SK-N-SH (cell line): ENCODE data around the gene GMEB1. TPM values are rescaled to one million over a fixed set of nuclear protein-coding genes. Genes with fewer than 3 reads are reported as not detected.
"Not testable (repeated sequence)": the region's sequence is repeated elsewhere in the genome, so short reads cannot be mapped to it uniquely, and the experiment has no call there.

Experiments used
- CTCF ChIA-PET: fragments of 300-600, 350-600 bp; formaldehyde crosslinking; extraction: SDS; loops from one replicate; lab custom pipeline; 2021; lab: Yijun Ruan, JAX
- POLR2A ChIA-PET: fragments of 350-600 bp; sonication (Branson Sonifier 250); formaldehyde crosslinking; extraction: SDS; loops from one replicate; lab custom pipeline; 2020; ENCODE audit warnings: antibody characterized with exemption, inconsistent platforms; lab: Yijun Ruan, JAX
- DNase-seq: peaks from one replicate; pipeline ENCODE4 v3.0.0; 2012
- H2AFZ ChIP-seq: fragments of 200-600 bp; sonication (generic); 2 replicates; pipeline ENCODE4 v1.8.1; 2016; ENCODE audit warnings: antibody characterized with exemption, mild to moderate bottlenecking, low read depth
- H3F3A ChIP-seq: fragments of 200-600 bp; sonication (generic); replicated peaks from 2 replicates; pipeline ENCODE3; 2016; ENCODE audit warnings: antibody characterized with exemption, mild to moderate bottlenecking; ENCODE audit not compliant: insufficient read depth
- H3K27ac ChIP-seq, 2 experiments: fragments of 200-500 bp in 1 of 2; fragments of 200-600 bp in 1 of 2; sonication (Bioruptor generic) in 1 of 2; sonication (generic), shearing (Covaris generic) in 1 of 2; 2 replicates each; pipeline versions ENCODE4 v1.5.1 to v1.6.1; 2014 to 2016; ENCODE audit warnings: low read depth in 2 of 2, inconsistent platforms in 1 of 2, low read length in 1 of 2, mild to moderate bottlenecking in 1 of 2, mixed read lengths in 1 of 2
- H3K27me3 ChIP-seq: fragments of 200-600 bp; sonication (generic), shearing (Covaris generic); 2 replicates; pipeline ENCODE4 v1.6.1; 2016; ENCODE audit warnings: mixed run types; ENCODE audit not compliant: insufficient read depth
- H3K36me3 ChIP-seq, 2 experiments: fragments of 200-500 bp in 1 of 2; fragments of 200-600 bp in 1 of 2; sonication (Bioruptor generic) in 1 of 2; sonication (generic) in 1 of 2; replicated peaks in 1 of 2; 2 replicates each; pipeline versions ENCODE3 to v1.5.1; 2014 to 2016; ENCODE audit warnings: low read length in 1 of 2, mild to moderate bottlenecking in 1 of 2; ENCODE audit not compliant: insufficient read depth in 2 of 2, control insufficient read depth in 1 of 2
- H3K4me1 ChIP-seq, 2 experiments: fragments of 200-500 bp in 1 of 2; fragments of 200-600 bp in 1 of 2; sonication (Bioruptor generic) in 1 of 2; sonication (generic), shearing (Covaris generic) in 1 of 2; 2 replicates each; pipeline versions ENCODE4 v1.5.1 to v1.6.1; 2014 to 2016; ENCODE audit warnings: low read depth in 1 of 2, low read length in 1 of 2, mixed run types in 1 of 2; ENCODE audit not compliant: insufficient read depth in 2 of 2, control insufficient read depth in 1 of 2
- H3K4me2 ChIP-seq: fragments of 200-600 bp; sonication (generic), shearing (Covaris generic); 2 replicates; pipeline ENCODE4 v1.6.1; 2017; ENCODE audit warnings: mixed run types
- H3K4me3 ChIP-seq, 2 experiments: fragments of 200-500 bp in 1 of 2; fragments of 200-600 bp in 1 of 2; sonication (Bioruptor generic) in 1 of 2; sonication (generic), shearing (Covaris generic) in 1 of 2; 2 replicates each; pipeline versions ENCODE4 v1.5.1 to v1.8.1; 2014 to 2016; ENCODE audit warnings: low read depth in 2 of 2, inconsistent platforms in 1 of 2, low read length in 1 of 2, mild to moderate bottlenecking in 1 of 2, mixed read lengths in 1 of 2, moderate library complexity in 1 of 2
- H3K79me2 ChIP-seq: fragments of 200-600 bp; sonication (generic); 2 replicates; pipeline ENCODE4 v1.8.1; 2017; ENCODE audit warnings: mild to moderate bottlenecking; ENCODE audit not compliant: insufficient read depth
- H3K9ac ChIP-seq: fragments of 200-600 bp; sonication (generic); 2 replicates; pipeline ENCODE4 v1.6.1; 2017; ENCODE audit warnings: mixed run types
- H3K9me2 ChIP-seq: fragments of 200-600 bp; sonication (generic); 2 replicates; pipeline ENCODE4 v1.6.1; 2017; ENCODE audit warnings: mixed run types
- H3K9me3 ChIP-seq: fragments of 200-600 bp; sonication (generic); 2 replicates; pipeline ENCODE4 v1.6.1; 2017; ENCODE audit warnings: mixed run types, mild to moderate bottlenecking, moderate library complexity
- H4K20me1 ChIP-seq: fragments of 200-600 bp; sonication (generic); 2 replicates; pipeline ENCODE4 v1.6.1; 2017; ENCODE audit warnings: mild to moderate bottlenecking, mixed run types; ENCODE audit not compliant: insufficient read depth
- ELF1 ChIP-seq: IDR thresholded peaks from 2 replicates; pipeline ENCODE4 v1.4.0; 2012
- EP300 ChIP-seq, 2 experiments: IDR thresholded peaks; 2 replicates each; pipeline versions ENCODE4 v1.4.0 to v1.6.1; 2012; ENCODE audit warnings: borderline replicate concordance in 1 of 2, low read depth in 1 of 2, low read length in 1 of 2
- FOSL2 ChIP-seq: IDR thresholded peaks from 2 replicates; pipeline ENCODE4 v1.4.0; 2012; ENCODE audit warnings: low read depth, mild to moderate bottlenecking, moderate library complexity, borderline replicate concordance
- GABPA ChIP-seq: IDR thresholded peaks from 2 replicates; pipeline ENCODE4 v1.4.0; 2012; ENCODE audit warnings: low read depth, mild to moderate bottlenecking
- GATA2 ChIP-seq: sonication (generic); formaldehyde crosslinking; IDR thresholded peaks from 2 replicates; pipeline ENCODE4 v1.5.0; 2020; ENCODE audit warnings: mild to moderate bottlenecking, missing genetic modification reagents
- JUND ChIP-seq: IDR thresholded peaks from 2 replicates; pipeline ENCODE4 v1.4.0; 2012
- MEF2A ChIP-seq: IDR thresholded peaks from 2 replicates; pipeline ENCODE4 v1.4.0; 2012; ENCODE audit warnings: low read depth, borderline replicate concordance
- MXI1 ChIP-seq: IDR thresholded peaks from 2 replicates; pipeline ENCODE4 v1.6.1; 2012; ENCODE audit warnings: mild to moderate bottlenecking, low read depth, low read length, improper control_type of control experiment
- RAD21 ChIP-seq: IDR thresholded peaks from 2 replicates; pipeline ENCODE4 v1.6.1; 2012; ENCODE audit warnings: mild to moderate bottlenecking, low read length
- RFX5 ChIP-seq: IDR thresholded peaks from 2 replicates; pipeline ENCODE4 v1.6.1; 2012; ENCODE audit warnings: mild to moderate bottlenecking, improper control_type of control experiment, low read length
- RXRA ChIP-seq: IDR thresholded peaks from 2 replicates; pipeline ENCODE4 v1.4.0; 2012; ENCODE audit warnings: low read depth, mild to moderate bottlenecking, borderline replicate concordance
- SIN3A ChIP-seq: IDR thresholded peaks from 2 replicates; pipeline ENCODE4 v1.6.1; 2012; ENCODE audit warnings: low read depth, mild to moderate bottlenecking, low read length, moderate library complexity, borderline replicate concordance
- SMC3 ChIP-seq: IDR thresholded peaks from 2 replicates; pipeline ENCODE4 v1.6.1; 2012; ENCODE audit warnings: low read depth, low read length, improper control_type of control experiment
- TAF1 ChIP-seq: IDR thresholded peaks from 2 replicates; pipeline ENCODE4 v1.6.1; 2012; ENCODE audit warnings: low read depth, mild to moderate bottlenecking, low read length, moderate library complexity, borderline replicate concordance
- TCF12 ChIP-seq: IDR thresholded peaks from 2 replicates; pipeline ENCODE4 v1.4.0; 2012
- TEAD4 ChIP-seq: IDR thresholded peaks from 2 replicates; pipeline ENCODE4 v1.4.0; 2012; ENCODE audit warnings: mild to moderate bottlenecking, borderline replicate concordance; ENCODE audit not compliant: insufficient read depth
- YY1 ChIP-seq: IDR thresholded peaks from 2 replicates; pipeline ENCODE4 v1.4.0; 2012; ENCODE audit warnings: low read depth, mild to moderate bottlenecking
- WGBS: methylation state at CpG from one replicate; pipeline ENCODE4 v1.1.6; 2017; ENCODE audit warnings: low lambda C conversion rate; 5-methylcytosine and 5-hydroxymethylcytosine counted together
- polyA plus RNA-seq, 3 experiments: library from polyadenylated mRNA; depleted of rRNA; stranded (reverse); fragments of >200 nt; gene quantifications; 2 replicates each; pipeline ENCODE4 v1.2.3, GENCODE V29; 2012
- TF ChIP-seq, protein P1 (sequence below): fragments of 150-350 bp; IDR thresholded peaks from 2 replicates; pipeline ENCODE4 v1.6.1; 2016; ENCODE audit warnings: mild to moderate bottlenecking, low read depth, low read length
- TF ChIP-seq, protein P2 (sequence below): IDR thresholded peaks from 2 replicates; pipeline ENCODE4 v1.6.1; 2012; ENCODE audit warnings: mild to moderate bottlenecking, low read depth, low read length, moderate library complexity
- TF ChIP-seq, protein P3 (sequence below): IDR thresholded peaks from 2 replicates; pipeline ENCODE4 v1.4.0; 2012; ENCODE audit warnings: low read depth
- TF ChIP-seq, protein P4 (sequence below): IDR thresholded peaks from 2 replicates; pipeline ENCODE4 v1.4.0; 2012; ENCODE audit warnings: low read depth, borderline replicate concordance
- TF ChIP-seq, protein P5 (sequence below): IDR thresholded peaks from 2 replicates; pipeline ENCODE4; 2012

GMEB1 gene
- polyA plus RNA-seq, 1 of the 3 experiments (the other 2 are of a cell fraction), result 3.6 TPM

DNA sequence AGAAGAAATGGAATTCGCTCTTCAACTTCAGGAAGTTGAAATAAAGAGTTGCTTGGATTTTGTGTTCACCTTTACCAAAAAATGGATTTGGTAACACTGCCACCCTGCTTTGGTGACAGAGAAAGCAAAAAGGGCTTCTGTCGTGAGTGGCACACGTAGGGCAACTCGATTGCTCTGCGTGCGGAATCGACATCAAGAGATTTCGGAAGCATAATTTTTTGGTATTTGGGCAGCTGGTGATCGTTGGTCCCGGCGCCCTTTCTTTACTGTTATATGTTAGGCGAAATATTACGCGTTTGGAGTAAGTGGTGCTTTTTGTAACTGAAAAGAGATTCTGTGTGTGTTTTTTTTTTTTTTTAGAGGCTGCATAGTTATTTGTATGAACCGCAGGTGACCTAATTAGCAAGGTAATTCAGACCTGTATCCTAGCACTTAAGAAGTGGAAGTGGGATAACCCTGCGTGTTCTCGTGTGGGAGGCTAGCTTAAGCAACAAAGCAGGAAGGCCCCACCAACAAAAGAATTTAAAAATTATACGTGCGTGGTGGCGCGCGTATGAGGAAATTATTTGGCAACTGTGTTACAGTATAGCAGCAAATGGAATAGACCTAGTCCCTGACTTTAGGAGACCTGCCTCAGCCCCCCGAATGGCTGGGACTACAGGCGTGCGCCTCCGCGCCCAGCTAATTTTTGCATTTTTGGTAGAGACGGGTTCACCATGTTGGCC is 19.9 kb upstream of the GMEB1 start, which contains the start of gene RNU11 (continued):
- TF ChIP-seq, protein P1, sequence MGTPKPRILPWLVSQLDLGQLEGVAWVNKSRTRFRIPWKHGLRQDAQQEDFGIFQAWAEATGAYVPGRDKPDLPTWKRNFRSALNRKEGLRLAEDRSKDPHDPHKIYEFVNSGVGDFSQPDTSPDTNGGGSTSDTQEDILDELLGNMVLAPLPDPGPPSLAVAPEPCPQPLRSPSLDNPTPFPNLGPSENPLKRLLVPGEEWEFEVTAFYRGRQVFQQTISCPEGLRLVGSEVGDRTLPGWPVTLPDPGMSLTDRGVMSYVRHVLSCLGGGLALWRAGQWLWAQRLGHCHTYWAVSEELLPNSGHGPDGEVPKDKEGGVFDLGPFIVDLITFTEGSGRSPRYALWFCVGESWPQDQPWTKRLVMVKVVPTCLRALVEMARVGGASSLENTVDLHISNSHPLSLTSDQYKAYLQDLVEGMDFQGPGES, result no peak; the same call in 1 of the 2 replicates
- TF ChIP-seq TCF12 (peak; percentile 79), FOSL2 (peak; percentile 64), MEF2A (no peak; the same call in 1 of the 2 replicates), MXI1 (peak; percentile 85), YY1 (peak; percentile 79), GATA2 (CRISPR knock-in tag) (no peak; the same call in 1 of the 2 replicates), EP300 (IDR thresholded peaks at IDR 0.05; ENCODE audit: borderline replicate concordance in 1 of 2, low read depth in 1 of 2, low read length in 1 of 2) (peak; percentile 15 to 80; a peak in 1 of 4 replicates), RAD21 (no peak; the same call in 1 of the 2 replicates), GABPA (peak; percentile 37), ELF1 (peak; percentile 62), RXRA (peak; percentile 69; the same call in 1 of the 2 replicates), TAF1 (peak; percentile 86), SIN3A (peak; percentile 100), JUND (peak; percentile 88), TEAD4 (peak; percentile 90), RFX5 (no peak), SMC3 (no peak)
- TF ChIP-seq, protein P2, sequence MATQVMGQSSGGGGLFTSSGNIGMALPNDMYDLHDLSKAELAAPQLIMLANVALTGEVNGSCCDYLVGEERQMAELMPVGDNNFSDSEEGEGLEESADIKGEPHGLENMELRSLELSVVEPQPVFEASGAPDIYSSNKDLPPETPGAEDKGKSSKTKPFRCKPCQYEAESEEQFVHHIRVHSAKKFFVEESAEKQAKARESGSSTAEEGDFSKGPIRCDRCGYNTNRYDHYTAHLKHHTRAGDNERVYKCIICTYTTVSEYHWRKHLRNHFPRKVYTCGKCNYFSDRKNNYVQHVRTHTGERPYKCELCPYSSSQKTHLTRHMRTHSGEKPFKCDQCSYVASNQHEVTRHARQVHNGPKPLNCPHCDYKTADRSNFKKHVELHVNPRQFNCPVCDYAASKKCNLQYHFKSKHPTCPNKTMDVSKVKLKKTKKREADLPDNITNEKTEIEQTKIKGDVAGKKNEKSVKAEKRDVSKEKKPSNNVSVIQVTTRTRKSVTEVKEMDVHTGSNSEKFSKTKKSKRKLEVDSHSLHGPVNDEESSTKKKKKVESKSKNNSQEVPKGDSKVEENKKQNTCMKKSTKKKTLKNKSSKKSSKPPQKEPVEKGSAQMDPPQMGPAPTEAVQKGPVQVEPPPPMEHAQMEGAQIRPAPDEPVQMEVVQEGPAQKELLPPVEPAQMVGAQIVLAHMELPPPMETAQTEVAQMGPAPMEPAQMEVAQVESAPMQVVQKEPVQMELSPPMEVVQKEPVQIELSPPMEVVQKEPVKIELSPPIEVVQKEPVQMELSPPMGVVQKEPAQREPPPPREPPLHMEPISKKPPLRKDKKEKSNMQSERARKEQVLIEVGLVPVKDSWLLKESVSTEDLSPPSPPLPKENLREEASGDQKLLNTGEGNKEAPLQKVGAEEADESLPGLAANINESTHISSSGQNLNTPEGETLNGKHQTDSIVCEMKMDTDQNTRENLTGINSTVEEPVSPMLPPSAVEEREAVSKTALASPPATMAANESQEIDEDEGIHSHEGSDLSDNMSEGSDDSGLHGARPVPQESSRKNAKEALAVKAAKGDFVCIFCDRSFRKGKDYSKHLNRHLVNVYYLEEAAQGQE, result peak; percentile 82
- TF ChIP-seq, protein P3, sequence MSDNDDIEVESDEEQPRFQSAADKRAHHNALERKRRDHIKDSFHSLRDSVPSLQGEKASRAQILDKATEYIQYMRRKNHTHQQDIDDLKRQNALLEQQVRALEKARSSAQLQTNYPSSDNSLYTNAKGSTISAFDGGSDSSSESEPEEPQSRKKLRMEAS, result peak; percentile 68; the same call in 1 of the 2 replicates
- TF ChIP-seq, protein P4, sequence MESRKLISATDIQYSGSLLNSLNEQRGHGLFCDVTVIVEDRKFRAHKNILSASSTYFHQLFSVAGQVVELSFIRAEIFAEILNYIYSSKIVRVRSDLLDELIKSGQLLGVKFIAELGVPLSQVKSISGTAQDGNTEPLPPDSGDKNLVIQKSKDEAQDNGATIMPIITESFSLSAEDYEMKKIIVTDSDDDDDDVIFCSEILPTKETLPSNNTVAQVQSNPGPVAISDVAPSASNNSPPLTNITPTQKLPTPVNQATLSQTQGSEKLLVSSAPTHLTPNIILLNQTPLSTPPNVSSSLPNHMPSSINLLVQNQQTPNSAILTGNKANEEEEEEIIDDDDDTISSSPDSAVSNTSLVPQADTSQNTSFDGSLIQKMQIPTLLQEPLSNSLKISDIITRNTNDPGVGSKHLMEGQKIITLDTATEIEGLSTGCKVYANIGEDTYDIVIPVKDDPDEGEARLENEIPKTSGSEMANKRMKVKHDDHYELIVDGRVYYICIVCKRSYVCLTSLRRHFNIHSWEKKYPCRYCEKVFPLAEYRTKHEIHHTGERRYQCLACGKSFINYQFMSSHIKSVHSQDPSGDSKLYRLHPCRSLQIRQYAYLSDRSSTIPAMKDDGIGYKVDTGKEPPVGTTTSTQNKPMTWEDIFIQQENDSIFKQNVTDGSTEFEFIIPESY, result peak; percentile 95
- TF ChIP-seq, protein P5, sequence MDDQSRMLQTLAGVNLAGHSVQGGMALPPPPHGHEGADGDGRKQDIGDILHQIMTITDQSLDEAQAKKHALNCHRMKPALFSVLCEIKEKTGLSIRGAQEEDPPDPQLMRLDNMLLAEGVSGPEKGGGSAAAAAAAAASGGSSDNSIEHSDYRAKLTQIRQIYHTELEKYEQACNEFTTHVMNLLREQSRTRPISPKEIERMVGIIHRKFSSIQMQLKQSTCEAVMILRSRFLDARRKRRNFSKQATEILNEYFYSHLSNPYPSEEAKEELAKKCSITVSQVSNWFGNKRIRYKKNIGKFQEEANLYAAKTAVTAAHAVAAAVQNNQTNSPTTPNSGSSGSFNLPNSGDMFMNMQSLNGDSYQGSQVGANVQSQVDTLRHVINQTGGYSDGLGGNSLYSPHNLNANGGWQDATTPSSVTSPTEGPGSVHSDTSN, result peak; percentile 89

DNA sequence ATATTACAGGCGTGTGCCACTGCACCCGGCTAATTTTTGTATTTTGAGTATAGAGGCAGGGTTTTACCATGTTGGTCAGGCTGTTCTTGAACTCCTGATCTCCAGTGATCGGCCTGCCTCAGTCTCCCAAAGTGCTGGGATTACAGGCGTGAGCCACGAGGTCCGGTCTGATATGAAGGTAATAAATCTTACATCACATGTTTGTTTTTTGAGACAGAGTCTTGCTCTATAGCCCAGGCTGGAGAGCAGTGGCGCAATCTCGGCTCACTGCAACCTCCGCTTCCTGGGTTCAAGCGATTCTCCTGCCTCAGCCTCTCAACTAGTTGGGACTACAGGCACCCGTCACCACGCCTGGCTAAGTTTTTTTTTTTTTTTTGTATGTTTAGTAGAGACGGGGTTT is 15.5 kb upstream of the GMEB1 start:
- CTCF ChIA-PET, result interaction anchor here (1.7 kb wide), 1 partner anchor 224 kb away, joined by 6 read pairs; no protein-coding TSS in a partner anchor
- H3K4me2 ChIP-seq, DNase-seq, H3K9ac ChIP-seq, H4K20me1 ChIP-seq, H3K79me2 ChIP-seq, H3K27me3 ChIP-seq, H3K4me1 ChIP-seq, H3K27ac ChIP-seq, H2AFZ ChIP-seq, H3K4me3 ChIP-seq, H3K36me3 ChIP-seq, H3K9me2 ChIP-seq, H3K9me3 ChIP-seq, POLR2A ChIA-PET: not testable (repeated sequence)
- peaks cover 15% of the 10 kb centered on the region for H3F3A ChIP-seq
- 78% methylated on average over 12 of the region's 13 CpGs for WGBS
